GM12874 (cell line): ENCODE data around the gene LRRC74A.

Experiments
- TF ChIP-seq, protein P1 (sequence below): IDR thresholded peaks from 2 replicates; pipeline ENCODE4 v1.5.1; 2011; ENCODE audit warnings: low read depth, mild to moderate bottlenecking, control low read depth, low read length, moderate library complexity; ENCODE audit not compliant: insufficient read depth

LRRC74A gene

DNA sequence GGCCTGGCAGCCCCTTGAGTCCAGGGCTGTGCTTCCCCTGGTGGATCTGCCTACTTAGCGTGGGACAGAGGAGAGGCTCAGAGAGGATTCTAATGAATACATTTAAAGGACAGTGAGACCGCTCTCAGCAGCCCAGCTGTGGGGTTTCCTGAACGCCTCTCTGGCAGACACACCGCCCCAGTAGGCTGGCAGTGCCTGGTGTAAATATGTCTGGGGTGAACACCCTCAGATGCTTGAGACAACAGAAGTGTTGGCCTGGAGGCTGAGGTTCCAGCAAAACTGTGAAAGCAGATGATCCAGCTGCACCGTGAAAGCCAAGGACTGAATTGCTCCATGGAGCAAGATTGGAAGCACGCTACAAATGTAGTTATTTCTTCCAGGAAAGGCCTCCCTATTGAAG is 55.1 kb downstream of the LRRC74A start:
- TF ChIP-seq, protein P1, sequence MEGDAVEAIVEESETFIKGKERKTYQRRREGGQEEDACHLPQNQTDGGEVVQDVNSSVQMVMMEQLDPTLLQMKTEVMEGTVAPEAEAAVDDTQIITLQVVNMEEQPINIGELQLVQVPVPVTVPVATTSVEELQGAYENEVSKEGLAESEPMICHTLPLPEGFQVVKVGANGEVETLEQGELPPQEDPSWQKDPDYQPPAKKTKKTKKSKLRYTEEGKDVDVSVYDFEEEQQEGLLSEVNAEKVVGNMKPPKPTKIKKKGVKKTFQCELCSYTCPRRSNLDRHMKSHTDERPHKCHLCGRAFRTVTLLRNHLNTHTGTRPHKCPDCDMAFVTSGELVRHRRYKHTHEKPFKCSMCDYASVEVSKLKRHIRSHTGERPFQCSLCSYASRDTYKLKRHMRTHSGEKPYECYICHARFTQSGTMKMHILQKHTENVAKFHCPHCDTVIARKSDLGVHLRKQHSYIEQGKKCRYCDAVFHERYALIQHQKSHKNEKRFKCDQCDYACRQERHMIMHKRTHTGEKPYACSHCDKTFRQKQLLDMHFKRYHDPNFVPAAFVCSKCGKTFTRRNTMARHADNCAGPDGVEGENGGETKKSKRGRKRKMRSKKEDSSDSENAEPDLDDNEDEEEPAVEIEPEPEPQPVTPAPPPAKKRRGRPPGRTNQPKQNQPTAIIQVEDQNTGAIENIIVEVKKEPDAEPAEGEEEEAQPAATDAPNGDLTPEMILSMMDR = no peak

DNA sequence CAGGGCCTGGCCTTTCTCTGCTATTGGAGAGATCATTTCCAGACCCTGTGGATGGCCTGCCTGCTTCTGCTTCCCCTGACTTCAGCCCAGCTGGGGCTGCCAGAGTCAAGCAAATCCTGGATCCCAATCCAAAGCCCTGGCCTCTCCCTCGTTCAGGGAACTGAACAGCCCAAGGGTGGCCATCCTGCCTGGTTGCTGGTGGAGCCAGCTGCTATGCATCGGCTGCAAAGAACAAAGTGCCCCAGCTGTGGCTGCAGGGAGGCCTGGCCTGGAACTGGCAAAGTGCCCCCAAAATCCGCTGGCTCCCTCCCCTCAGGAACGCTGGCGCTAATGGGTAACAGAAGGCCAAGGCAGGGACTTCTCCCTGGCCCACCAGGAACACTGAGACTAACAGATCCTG is 56.4 kb downstream of the LRRC74A start:
- TF ChIP-seq, protein P1 = no peak

DNA sequence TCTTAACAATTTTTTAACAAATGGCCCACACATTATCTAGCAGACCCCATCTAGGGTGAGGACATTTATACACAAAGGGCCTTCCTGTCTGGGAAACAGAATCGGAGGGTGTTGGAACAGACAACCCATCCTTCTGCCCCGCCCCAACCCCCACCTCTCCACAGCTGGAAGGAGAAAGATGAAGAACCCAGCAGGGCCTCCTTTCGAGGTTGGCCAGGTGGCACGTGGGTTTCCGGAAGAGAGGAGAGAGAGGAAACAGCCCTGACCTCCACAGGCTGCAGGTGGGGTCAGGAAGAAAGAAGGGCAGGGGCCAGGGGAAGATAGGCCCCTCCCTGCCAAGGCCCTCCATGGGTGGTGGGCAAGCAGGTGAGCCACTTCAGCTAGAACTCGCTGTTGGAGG is 57.2 kb downstream of the LRRC74A start:
- TF ChIP-seq, protein P1 = no peak

DNA sequence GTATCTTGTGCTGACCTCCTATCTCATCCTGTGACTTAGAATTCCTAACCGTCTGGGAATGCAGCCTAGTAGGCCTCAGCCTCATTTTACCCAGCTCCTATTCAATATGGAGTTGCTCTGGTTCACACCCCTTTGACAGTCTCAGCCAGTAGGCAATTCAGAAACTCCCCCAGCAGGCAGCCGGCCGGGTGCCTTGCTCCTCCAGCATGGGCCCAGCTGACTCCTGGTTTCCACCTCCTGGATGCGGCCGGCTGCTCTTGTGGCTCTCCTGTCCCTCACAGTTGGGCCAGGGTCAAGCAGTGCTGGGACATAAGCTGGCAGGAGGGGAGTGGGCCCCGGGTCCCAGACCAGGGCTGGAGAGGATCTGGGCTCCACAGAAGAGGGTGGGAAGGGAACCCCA is 58.2 kb downstream of the LRRC74A start:
- TF ChIP-seq, protein P1 = no peak

DNA sequence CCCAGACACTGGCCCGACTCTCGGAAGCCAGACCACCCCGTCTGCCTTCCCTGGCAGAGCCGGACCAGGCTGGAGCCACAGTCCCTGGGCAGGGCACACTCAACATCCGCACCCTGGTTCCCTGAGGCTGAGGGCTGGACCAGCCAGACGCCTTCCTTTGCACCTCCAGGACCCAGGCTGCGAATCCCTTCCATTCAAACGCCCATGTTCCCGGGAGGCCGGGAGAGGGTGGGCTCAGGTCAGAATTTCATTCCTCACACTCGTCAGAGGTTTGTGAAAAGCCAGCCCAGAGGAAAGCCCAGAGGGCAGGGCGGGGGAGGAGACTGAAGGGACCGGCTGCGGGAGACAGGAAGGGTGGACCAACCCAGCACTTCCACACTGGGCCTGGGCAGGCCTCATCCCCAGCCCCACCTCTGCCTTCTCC is 58.7 kb downstream of the LRRC74A start:
- TF ChIP-seq, protein P1 = no peak

DNA sequence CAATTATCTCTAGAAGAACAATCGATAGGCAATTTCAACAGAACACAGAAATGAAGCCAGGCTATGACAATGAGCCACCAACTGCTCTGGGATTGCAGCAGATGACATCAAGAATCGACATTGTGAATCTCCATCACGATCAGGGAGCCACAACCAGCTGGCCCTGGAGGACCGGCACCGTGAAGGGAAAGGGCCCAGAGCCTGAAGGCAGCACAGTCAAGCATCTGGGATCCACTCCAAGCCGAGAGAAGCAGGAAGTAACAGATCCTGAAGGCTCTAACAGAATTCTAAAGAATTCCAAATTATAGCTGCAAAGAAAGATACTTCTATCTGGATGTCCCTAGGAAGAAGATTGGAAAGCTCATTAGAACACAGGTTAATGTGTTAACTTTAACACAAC is 61.0 kb downstream of the LRRC74A start:
- TF ChIP-seq, protein P1 = no peak

DNA sequence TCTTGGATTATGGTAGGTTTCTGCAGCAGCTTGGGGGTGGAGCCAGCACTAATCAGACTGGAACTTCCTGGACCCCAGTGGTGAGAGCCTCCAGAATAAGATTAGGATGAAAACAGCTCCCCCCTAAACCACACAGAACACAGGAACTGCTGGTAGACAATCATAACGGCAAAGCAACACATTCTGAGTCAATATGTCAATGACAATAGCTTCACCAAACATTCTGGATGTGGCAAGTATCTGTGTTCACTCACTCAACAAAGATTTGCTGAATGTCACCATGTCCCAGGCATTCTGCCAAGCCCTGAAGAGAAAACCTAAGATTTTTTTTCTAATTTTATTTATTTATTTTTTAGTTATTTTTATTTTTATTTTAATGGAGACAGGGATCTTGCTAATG is 65.2 kb downstream of the LRRC74A start:
- TF ChIP-seq, protein P1 = no peak

DNA sequence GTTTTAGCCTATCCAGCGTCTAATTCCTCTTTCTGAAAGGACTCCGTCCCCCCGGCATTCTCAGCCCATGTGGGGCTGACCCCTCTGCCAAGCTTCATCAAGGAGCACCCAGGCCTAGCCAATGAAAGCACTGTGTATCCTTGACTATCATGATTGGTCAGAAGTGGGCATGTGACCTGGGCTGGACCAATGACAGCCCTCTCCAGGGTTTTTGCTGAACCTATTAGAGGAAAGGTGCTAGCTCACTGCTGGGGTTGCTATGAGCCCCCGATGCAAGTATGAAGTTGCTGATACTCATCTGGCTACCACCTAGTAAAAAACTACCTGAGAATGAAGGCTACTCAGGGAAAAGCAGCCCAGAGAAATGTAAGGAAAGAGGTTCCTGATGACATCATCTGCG is 68.1 kb downstream of the LRRC74A start:
- TF ChIP-seq, protein P1 = no peak
